ENCODE results near the gene RTN4RL1. TPM values are rescaled to one million over a fixed set of nuclear protein-coding genes. Genes with fewer than 3 reads are reported as not detected.

The RTN4RL1 gene
- total and polyA plus RNA-seq, 11 donors: 1.7 to 4.9 (median 2.7) TPM

DNA sequence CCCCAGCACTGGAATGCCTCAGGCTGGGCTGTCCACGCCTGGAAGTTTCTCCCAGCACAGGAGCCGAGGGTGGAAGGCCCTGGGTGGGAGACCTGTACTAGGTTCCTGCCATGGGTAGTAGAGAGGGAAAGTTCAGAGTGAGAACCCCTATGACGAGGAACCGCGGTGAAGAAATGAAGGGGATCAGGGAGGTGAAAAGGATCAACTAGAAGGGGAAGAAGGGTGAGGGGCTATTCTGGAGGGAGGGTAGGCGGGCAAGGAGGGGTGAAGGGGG, 35.2 kb upstream of the RTN4RL1 start:
- intact Hi-C loops (cut with DNase I): loop anchor here in 6 of 10 donors (2.0 to 5.0 kb wide), 3 partner anchors 112 to 117 kb away; no protein-coding TSS in a partner anchor
- DNase-seq: no peak
- no peak for TF ChIP-seq POLR2A (IDR thresholded peaks at IDR 0.05)
- TF ChIP-seq, protein P1, sequence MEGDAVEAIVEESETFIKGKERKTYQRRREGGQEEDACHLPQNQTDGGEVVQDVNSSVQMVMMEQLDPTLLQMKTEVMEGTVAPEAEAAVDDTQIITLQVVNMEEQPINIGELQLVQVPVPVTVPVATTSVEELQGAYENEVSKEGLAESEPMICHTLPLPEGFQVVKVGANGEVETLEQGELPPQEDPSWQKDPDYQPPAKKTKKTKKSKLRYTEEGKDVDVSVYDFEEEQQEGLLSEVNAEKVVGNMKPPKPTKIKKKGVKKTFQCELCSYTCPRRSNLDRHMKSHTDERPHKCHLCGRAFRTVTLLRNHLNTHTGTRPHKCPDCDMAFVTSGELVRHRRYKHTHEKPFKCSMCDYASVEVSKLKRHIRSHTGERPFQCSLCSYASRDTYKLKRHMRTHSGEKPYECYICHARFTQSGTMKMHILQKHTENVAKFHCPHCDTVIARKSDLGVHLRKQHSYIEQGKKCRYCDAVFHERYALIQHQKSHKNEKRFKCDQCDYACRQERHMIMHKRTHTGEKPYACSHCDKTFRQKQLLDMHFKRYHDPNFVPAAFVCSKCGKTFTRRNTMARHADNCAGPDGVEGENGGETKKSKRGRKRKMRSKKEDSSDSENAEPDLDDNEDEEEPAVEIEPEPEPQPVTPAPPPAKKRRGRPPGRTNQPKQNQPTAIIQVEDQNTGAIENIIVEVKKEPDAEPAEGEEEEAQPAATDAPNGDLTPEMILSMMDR (IDR thresholded peaks at IDR 0.05): no peak
- WGBS, 4 donors: 55 to 71% (median 67%) methylated on average over 6 of the region's 6 CpGs
- Histone ChIP-seq H3K36me3 (peaks cover 0 to 72% (median 46%) of the 10 kb centered on the region in 9 donors), H3K9me3 (no peaks in the 10 kb centered on the region), H3K27ac (peak overlapping the region; percentile 67 to 98 (median 92)), H3K4me1 (peaks cover 3 to 92% (median 67%) of the 10 kb centered on the region in 12 donors), H3K4me3 (peak overlapping the region in 7 of 12 donors; percentile 48 to 87 (median 71)), H3K27me3 (peaks cover 0 to 38% (median 5%) of the 10 kb centered on the region in 9 donors)
- ATAC-seq: no peak

- H3K27me3 ChIP-seq: peaks cover 0 to 43% (median 10%) of the 10 kb centered on the region in 9 donors
- peaks cover 0 to 66% (median 40%) of the 10 kb centered on the region in 9 donors for H3K36me3 ChIP-seq
- H3K9me3 ChIP-seq: no peaks in the 10 kb centered on the region
- intact Hi-C loops (cut with DNase I): loop anchor here in 7 of 10 donors (2.0 to 10.0 kb wide), 7 partner anchors 33 to 225 kb away; no protein-coding TSS in a partner anchor
- peaks cover 3 to 92% (median 62%) of the 10 kb centered on the region in 12 donors for H3K4me1 ChIP-seq
- no peak for TF ChIP-seq POLR2A (IDR thresholded peaks at IDR 0.05)
- TF ChIP-seq, protein P1 (IDR thresholded peaks at IDR 0.05): no peak
- ATAC-seq (no peak), DNase-seq (no peak)
- H3K4me3 ChIP-seq: peak overlapping the region in 11 of 12 donors; percentile 24 to 87 (median 68)
- peak overlapping the region; percentile 67 to 98 (median 92) for H3K27ac ChIP-seq
- WGBS, 4 donors: 50 to 61% (median 58%) methylated on average over 21 of the region's 21 CpGs
These were observed 34.6 kb upstream of the RTN4RL1 start for GRCh38 chr17:2059547-2060384.

DNA sequence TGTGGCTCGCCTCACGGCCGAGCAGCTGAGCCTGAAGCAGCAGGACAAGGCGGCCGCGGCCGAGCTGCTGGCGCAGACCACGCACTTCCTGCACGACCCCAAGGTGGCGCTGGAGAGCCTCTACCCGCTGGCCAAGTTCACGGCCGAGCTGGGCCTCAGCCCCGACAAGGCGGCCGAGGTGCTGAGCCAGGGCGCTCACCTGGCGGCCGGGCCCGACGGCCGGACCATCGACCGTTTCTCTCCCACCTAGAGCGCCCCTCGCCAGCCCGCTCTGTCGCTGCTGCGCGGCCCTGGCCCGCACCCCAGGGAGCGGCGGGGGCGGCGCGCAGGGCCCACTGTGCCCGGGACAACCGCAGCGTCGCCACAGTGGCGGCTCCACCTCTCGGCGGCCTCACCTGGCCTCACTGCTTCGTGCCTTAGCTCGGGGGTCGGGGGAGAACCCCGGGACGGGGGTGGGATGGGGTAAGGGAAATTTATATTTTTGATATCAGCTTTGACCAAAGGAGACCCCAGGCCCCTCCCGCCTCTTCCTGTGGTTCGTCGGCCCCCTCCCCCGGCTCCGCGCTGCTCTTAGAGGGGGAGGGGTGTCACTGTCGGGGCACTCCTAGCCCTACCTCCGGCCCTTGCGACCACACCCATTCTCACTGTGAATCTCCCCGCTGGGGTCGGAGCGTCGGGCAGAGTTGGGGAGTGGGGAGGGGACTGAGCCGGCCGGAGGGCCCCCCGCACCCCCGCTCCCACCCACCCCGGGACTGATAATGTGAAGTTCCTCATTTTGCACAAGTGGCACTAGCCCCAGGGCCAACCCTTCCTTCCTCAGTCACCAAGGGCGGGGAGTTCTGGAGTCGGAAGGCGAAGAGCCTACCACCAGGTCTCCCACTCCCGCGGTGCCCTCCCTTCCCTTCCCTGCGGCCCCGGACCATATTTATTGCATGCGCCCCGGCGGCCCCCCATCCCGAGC, 33.7 kb upstream of the RTN4RL1 start:
- peak; percentile 83 to 93 (median 84) for DNase-seq
- H3K27ac ChIP-seq: peak overlapping the region; percentile 67 to 98 (median 92)
- intact Hi-C loops (cut with DNase I): loop anchor here in 3 of 10 donors (2.0 to 10.0 kb wide), 4 partner anchors 33 to 226 kb away; no protein-coding TSS in a partner anchor
- H3K4me3 ChIP-seq: peak overlapping the region; percentile 24 to 87 (median 66)
- H3K9me3 ChIP-seq: no peaks in the 10 kb centered on the region
- H3K4me1 ChIP-seq: peaks cover 3 to 92% (median 62%) of the 10 kb centered on the region in 12 donors
- ATAC-seq: peak in 3 of 4 donors; percentile 19 to 43 (median 30)
- WGBS, 4 donors: 15 to 33% (median 17%) methylated on average over 59 to 78 of the region's 78 CpGs
- H3K27me3 ChIP-seq: peaks cover 0 to 43% (median 10%) of the 10 kb centered on the region in 9 donors
- peaks cover 0 to 63% (median 31%) of the 10 kb centered on the region in 9 donors for H3K36me3 ChIP-seq
- no peak for TF ChIP-seq POLR2A (IDR thresholded peaks at IDR 0.05)
- TF ChIP-seq, protein P1 (IDR thresholded peaks at IDR 0.05): peak; percentile 69 to 87 (median 80)

Data from heart left ventricle (tissue), 16 donors.